Measurements from ENCODE around the gene ADCY3.

Gene ADCY3

GRCh38 chr2:24920098-24920808 lies at the start of gene ADCY3:
ADCY3 (minus strand) TSS chr2:24920237; CDS start chr2:24918987, 1,250 bp downstream.
- Histone ChIP-seq H3K27me3 (ENCODE audit: insufficient read depth, low read length, poor library complexity) (no peaks in the 10 kb centered on the region), H3K4me1 (ENCODE audit: insufficient read depth, low read length) (peaks cover 50% of the 10 kb centered on the region), H3K79me2 (ENCODE audit: insufficient read depth, low read length) (peaks cover 43% of the 10 kb centered on the region), H3K27ac (ENCODE audit: low read length) (peak within 1 kb of the TSS; percentile 66), H4K20me1 (ENCODE audit: insufficient read depth, low read length) (peaks cover 27% of the 10 kb centered on the region; the same call in 1 of the 2 replicates), H3K4me2 (ENCODE audit: insufficient read depth, low read length) (peak within 1 kb of the TSS; percentile 84), H3K36me3 (ENCODE audit: insufficient read depth, low read length) (peaks cover 29% of the 10 kb centered on the region), H3K9ac (ENCODE audit: low read depth, low read length) (peak within 1 kb of the TSS; percentile 82), H3K9me3 (ENCODE audit: insufficient read depth, low read length, severe bottlenecking) (no peaks in the 10 kb centered on the region), H2AFZ (ENCODE audit: low read depth, low read length) (peak within 1 kb of the TSS; percentile 86), H3K4me3 (ENCODE audit: low read depth in 1 of 2, low read length in 2 of 2) (peak within 1 kb of the TSS; percentile 68 to 85; a peak in 3 of 4 replicates)
- ATAC-seq (ENCODE audit: insufficient read depth, low read depth) (peak; percentile 73), DNase-seq (peak; percentile 72)
- TF ChIP-seq CTCF (IDR thresholded peaks at IDR 0.05; ENCODE audit: borderline replicate concordance, extremely low read depth, low read length, poor library complexity, severe bottlenecking) (no peak), EZH2 (IDR thresholded peaks at IDR 0.05; ENCODE audit: borderline replicate concordance, low read depth, low read length, severe bottlenecking) (no peak)

- no peaks in the 10 kb centered on the region for H4K20me1 ChIP-seq (ENCODE audit: insufficient read depth, low read length)
- H2AFZ ChIP-seq (ENCODE audit: low read depth, low read length), result no peak overlapping the region
- H3K27ac ChIP-seq (ENCODE audit: low read length), result no peak overlapping the region
- no peak overlapping the region for H3K4me3 ChIP-seq (ENCODE audit: low read depth in 1 of 2, low read length in 2 of 2)
- H3K4me2 ChIP-seq (ENCODE audit: insufficient read depth, low read length), result 0 out of 2 replicates have a peak overlapping the region, but pooled peaks have one; percentile 91
- peaks cover 24% of the 10 kb centered on the region for H3K4me1 ChIP-seq (ENCODE audit: insufficient read depth, low read length)
- H3K36me3 ChIP-seq (ENCODE audit: insufficient read depth, low read length), result peaks cover 16% of the 10 kb centered on the region
- no peak for DNase-seq
- no peaks in the 10 kb centered on the region for H3K27me3 ChIP-seq (ENCODE audit: insufficient read depth, low read length, poor library complexity)
- no peak for ATAC-seq (ENCODE audit: insufficient read depth, low read depth)
- H3K79me2 ChIP-seq (ENCODE audit: insufficient read depth, low read length), result peaks cover 41% of the 10 kb centered on the region
- no peaks in the 10 kb centered on the region for H3K9me3 ChIP-seq (ENCODE audit: insufficient read depth, low read length, severe bottlenecking)
- TF ChIP-seq EZH2 (IDR thresholded peaks at IDR 0.05; ENCODE audit: borderline replicate concordance, low read depth, low read length, severe bottlenecking), result no peak
- no peak for TF ChIP-seq CTCF (IDR thresholded peaks at IDR 0.05; ENCODE audit: borderline replicate concordance, extremely low read depth, low read length, poor library complexity, severe bottlenecking)
- no peak overlapping the region for H3K9ac ChIP-seq (ENCODE audit: low read depth, low read length)
Measured at GRCh38 chr2:24969784-24970183, 49.7 kb upstream of the ADCY3 start.

- no peak overlapping the region for H2AFZ ChIP-seq (ENCODE audit: low read depth, low read length)
- H3K4me3 ChIP-seq (ENCODE audit: low read depth in 1 of 2, low read length in 2 of 2), result no peak overlapping the region
- no peak overlapping the region for H3K4me2 ChIP-seq (ENCODE audit: insufficient read depth, low read length)
- no peak overlapping the region for H3K27ac ChIP-seq (ENCODE audit: low read length)
- no peaks in the 10 kb centered on the region for H4K20me1 ChIP-seq (ENCODE audit: insufficient read depth, low read length)
- H3K9me3 ChIP-seq (ENCODE audit: insufficient read depth, low read length, severe bottlenecking), result no peaks in the 10 kb centered on the region
- H3K36me3 ChIP-seq (ENCODE audit: insufficient read depth, low read length), result peaks cover 88% of the 10 kb centered on the region
- 0 out of 2 replicates have a peak, but pooled peaks cover 3% of the 10 kb centered on the region for H3K79me2 ChIP-seq (ENCODE audit: insufficient read depth, low read length)
- H3K4me1 ChIP-seq (ENCODE audit: insufficient read depth, low read length), result no peaks in the 10 kb centered on the region
- no peak for TF ChIP-seq CTCF (IDR thresholded peaks at IDR 0.05; ENCODE audit: borderline replicate concordance, extremely low read depth, low read length, poor library complexity, severe bottlenecking)
- TF ChIP-seq EZH2 (IDR thresholded peaks at IDR 0.05; ENCODE audit: borderline replicate concordance, low read depth, low read length, severe bottlenecking), result no peak
- no peaks in the 10 kb centered on the region for H3K27me3 ChIP-seq (ENCODE audit: insufficient read depth, low read length, poor library complexity)
- DNase-seq (no peak), ATAC-seq (ENCODE audit: insufficient read depth, low read depth) (no peak)
- no peak overlapping the region for H3K9ac ChIP-seq (ENCODE audit: low read depth, low read length)
Measured at GRCh38 chr2:24961903-24962302, 41.9 kb upstream of the ADCY3 start.

Data from DND-41 (cell line).